Activated CD4-positive, CD25-positive, alpha-beta regulatory T cell treated with anti-CD3 and anti-CD28 coated beads, Interleukin-2, amount 50 U/mL, for 24 hours (primary cell): Measurements from ENCODE around the gene CDH20.

ENCODE experiments used
- ATAC-seq, 2 donors: fragments of 150-1000 bp; cut with Tn5 transposase; one replicate each; pipeline ENCODE4 v1.10.0; 2021; ENCODE audit warnings: mild to moderate bottlenecking in 1 of 2, moderate library complexity in 1 of 2

The CDH20 gene

DNA sequence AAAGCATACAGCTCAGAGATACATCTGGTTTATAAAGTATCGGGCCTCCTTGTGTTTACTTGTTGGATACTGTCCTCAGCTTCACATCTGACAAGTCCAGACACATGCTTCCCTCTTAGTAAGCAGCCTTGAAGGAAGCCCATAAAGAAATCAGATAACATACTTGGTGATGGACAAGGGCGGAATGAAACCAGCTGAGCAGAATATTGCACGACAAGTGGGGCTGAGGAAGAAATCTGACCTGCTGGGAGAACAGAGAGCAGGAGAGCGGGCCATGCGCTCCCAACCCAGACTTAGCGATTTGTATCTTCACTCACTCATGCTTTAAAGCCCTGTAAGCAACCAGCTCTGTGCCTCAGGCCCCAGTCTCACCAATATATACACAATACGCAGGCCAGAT lies 208.4 kb downstream of the CDH20 start:
- ATAC-seq: no peak

DNA sequence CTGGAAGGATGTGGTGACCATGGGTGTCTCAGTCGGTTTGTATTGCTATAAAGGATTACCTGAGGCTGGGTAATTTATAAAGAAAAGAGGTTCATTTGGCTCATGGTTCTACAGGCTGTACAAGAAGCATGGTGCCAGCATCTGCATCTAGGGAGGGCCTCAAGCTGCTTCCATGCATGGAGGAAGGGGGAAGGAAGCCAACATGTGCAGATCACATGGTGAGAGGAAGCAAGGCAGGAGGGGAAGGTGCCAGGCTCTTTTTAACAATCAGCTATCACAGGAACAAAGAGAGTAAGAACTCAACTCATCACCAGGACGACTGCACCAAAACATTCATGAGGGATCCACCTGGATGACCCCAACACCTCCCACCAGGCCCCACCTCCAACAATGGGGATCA lies 209.4 kb downstream of the CDH20 start:
- ATAC-seq: no peak

DNA sequence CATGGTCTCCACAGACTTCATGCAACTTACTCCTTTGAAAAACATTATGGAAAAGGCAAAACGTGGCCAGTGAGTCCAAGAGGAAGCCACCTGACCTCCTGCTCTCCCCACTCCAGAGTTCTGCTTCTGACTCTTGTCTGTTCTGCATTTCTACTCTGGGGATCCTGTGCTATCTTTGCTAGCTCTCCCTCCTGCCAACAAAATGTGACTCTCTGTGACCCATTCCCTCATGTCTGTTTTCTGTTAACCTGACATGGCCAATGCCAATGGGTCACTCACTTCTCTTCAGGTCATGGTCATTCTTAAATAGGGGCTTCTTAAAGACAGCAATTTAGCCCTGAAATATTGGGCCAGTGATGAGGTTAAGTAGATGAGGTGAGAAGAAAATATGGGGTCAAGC lies 210.3 kb downstream of the CDH20 start:
- ATAC-seq: no peak

GRCh38 chr18:61544178-61544577 lies 210.9 kb downstream of the CDH20 start:
- no peak for ATAC-seq

- no peak for ATAC-seq
Measured at GRCh38 chr18:61545281-61546245, 212.3 kb downstream of the CDH20 start.

DNA sequence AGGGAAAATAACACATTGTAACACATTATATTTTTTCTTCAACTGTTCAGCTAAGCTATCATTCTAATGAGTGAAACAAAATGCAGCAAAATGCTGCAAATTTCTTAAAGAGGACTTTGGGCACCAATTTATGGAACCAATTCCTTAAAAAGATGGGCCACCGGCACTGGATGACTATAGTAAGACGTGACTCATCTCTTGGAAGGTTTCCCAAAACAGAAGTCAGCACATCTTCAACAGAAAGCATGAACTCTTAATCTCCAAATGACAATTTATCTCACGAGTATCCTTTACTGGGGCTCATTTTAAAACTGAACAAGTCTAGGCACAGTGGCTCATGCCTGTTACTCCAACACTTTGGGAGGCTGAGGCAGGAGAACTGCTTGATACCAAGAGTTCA lies 213.4 kb downstream of the CDH20 start:
- no peak for ATAC-seq

DNA sequence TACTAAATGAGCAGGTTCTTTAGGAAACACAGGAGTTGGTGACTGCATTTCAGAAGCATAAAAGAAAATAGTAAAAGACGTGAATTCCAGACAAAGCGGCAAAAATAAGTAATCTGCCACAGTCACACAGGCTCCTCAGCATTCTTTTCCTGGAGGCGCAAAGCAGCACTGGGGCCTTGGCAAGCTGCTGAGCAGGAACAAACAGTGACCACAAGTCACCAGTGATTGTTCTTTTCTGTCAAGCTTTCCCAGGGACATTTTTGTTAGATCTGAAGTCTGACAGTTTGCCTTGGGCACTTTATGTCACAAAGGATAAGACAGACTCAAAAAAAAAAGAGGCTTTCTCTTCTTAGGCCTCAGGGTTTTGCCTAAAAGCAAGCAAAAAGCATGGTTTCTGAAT lies 216.2 kb downstream of the CDH20 start:
- ATAC-seq: no peak

DNA sequence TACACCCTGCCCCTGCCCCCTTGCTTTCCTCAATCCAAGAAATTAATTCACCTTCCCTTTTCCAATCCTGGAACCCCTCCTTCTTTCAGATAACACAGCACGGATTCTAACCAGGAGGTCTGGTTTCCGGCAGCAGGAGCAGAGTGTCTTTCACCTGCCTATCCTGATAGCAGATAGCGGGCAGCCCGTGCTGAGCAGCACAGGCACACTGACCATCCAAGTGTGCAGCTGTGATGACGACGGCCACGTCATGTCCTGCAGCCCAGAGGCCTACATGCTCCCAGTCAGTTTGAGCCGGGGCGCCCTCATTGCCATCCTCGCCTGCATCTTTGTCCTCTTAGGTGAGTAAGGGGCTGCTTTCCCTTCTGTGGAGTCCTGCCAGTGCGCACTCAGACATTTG lies 216.7 kb downstream of the CDH20 start:
- no peak for ATAC-seq

GRCh38 chr18:61551586-61551985 lies 218.4 kb downstream of the CDH20 start:
- no peak for ATAC-seq

DNA sequence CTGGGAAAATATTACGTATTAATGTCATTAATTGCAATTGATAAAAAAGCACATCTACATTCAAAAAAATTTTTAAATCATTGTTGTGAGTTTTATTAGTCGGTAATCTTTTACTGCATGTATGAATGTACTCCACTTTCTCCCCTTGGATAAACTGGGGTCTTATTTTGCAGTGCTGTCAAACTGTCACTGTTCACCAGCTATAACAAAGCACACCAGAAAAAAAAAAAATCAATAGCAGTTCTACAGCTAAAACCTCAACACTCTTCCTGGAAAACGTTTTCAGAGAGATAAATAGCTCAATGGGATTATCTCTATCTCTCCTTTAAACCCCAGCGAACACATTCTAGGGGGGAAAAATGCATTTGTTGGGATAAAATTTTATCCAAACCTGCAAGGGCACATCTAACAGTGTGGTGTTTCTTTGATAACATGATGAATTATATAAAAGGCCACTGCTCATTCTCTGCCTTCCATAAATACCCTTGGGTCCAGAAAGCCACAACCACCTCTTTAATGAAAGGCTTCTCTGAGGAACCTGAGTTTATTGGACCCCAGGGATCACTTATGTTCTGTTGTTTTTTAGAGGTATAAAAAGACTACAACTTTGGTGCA lies 219.9 kb downstream of the CDH20 start:
- no peak for ATAC-seq

DNA sequence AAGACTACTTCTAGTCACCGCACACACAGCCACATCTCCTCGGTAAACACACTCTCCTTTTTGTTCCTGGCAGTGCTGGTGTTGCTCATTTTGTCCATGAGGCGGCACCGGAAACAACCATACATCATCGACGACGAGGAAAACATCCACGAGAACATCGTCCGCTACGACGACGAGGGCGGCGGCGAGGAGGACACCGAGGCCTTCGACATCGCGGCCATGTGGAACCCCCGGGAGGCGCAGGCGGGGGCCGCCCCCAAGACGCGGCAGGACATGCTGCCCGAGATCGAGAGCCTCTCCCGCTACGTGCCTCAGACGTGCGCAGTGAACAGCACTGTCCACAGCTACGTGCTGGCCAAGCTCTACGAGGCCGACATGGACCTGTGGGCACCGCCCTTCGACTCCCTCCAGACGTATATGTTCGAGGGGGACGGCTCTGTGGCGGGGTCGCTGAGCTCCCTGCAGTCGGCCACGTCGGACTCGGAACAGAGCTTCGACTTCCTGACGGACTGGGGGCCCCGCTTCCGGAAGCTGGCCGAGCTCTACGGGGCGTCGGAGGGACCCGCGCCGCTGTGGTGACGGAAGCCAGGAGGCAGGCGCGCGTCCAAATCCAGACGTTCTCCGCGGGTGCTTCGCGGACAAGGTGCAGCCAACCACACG lies 221.0 kb downstream of the CDH20 start:
- ATAC-seq: peak; percentile 44 to 45

DNA sequence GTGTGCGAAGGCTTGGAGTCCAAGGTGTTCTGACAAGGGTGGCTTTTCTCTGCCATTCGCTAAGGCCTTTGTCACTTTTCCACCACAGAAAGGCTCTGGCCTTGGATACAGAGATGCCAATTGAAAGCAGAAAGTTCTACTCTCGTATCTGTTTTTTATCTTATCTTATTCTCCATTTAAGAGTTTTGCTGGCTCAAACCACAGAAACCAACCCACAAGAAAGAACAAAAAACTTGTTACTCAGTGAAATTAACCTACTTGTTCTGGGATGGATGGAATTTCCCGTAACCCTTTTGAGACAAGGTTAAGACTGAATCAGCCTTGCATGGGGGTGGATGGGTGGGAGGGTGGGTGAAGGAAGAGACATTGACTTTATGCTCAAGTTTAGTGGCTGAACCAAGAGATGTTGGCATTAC lies 221.7 kb downstream of the CDH20 start:
- ATAC-seq: peak; percentile 17 to 23

DNA sequence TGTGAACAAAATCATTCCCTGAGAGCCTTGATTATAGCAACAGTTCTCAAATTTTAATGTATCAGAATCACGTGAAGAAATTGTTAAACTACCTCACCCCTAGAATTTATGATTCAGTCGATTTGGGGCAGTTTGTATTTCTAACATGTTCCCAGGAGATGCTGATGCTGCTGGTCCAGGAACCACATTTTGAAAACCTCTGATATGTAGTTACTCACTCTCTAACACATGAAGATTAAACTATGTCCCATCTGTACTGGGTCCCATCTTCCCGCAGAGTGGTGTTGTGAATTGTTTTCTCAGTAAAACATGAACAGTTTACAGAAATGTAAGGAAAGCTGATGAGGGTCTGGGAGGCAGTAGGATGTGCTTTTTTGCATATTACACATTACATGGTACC lies 223.1 kb downstream of the CDH20 start:
- no peak for ATAC-seq

GRCh38 chr18:61556862-61557261 lies 223.6 kb downstream of the CDH20 start:
- no peak for ATAC-seq

GRCh38 chr18:61569176-61569892 lies 236.1 kb downstream of the CDH20 start:
- ATAC-seq: no peak

- no peak for ATAC-seq
Measured at GRCh38 chr18:61570070-61570469, 236.8 kb downstream of the CDH20 start.

DNA sequence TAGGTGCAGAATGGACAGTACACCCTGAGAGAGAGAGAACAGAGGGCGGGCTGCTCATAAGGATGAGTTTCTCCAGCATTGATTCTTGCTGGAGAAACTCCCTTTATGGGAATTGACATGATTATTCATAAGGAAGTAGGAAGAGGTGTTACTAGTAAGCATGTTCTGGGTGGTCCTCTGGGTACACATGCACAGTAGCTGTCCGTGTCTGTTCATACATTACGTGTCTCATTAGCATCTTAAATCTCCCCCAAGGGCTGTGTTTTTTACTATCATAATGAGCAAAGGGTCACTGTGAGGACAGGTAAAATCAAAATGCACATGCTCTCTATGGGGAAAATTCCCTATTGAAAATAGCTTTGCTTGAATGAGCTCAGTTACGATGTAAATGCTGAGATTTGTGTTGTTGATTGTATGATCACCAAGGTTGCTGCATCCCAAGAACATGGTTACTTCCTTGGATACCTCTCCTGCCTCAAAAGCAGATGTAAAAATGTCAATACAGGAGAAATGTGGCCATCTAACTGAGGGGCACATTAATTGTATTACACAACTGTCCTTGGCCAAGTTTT lies 238.9 kb downstream of the CDH20 start:
- ATAC-seq: no peak

GRCh38 chr18:61572871-61573270 lies 239.6 kb downstream of the CDH20 start:
- no peak for ATAC-seq

DNA sequence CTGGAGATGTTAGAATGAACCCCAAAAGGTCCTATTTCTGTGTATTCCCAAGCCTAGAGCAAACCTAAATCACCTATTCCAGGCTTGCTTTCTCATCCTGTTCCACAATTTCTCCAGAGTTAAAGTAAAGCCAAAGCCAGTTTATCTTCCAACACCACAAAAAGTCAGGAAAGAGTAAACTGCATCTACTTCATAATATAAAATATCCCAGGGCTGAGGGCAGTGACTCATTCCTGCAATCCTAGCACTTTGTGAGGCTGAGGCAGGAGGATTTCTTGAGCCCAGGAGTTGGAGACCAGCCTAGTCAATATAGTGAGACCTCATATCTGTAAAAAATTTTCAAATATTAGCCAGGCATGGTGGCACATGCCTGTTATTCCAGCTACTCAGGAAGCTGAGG lies 241.4 kb downstream of the CDH20 start:
- ATAC-seq: no peak

- no peak for ATAC-seq
Measured at GRCh38 chr18:61575419-61575818, 242.2 kb downstream of the CDH20 start.

DNA sequence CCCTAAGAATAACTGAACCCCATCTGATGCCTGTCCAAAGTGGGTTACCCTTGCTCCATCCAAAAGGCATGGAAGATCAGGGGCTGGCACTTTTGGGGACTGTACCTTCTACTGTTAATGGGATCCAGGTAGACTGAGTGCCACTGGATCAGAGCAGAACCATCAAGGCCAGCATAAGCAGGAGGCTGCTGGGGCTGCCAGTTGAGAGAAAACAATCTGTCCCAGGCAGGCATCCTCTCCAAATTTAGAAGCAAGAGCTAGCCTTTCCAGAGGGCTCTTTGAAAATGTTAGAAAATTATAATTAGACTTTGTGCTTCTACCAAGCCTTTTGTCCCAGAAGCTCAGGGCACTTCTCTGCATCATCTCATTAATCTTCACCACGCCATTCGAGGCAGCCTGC lies 245.6 kb downstream of the CDH20 start:
- ATAC-seq: no peak

GRCh38 chr18:61579581-61579980 lies 246.4 kb downstream of the CDH20 start:
- no peak for ATAC-seq

DNA sequence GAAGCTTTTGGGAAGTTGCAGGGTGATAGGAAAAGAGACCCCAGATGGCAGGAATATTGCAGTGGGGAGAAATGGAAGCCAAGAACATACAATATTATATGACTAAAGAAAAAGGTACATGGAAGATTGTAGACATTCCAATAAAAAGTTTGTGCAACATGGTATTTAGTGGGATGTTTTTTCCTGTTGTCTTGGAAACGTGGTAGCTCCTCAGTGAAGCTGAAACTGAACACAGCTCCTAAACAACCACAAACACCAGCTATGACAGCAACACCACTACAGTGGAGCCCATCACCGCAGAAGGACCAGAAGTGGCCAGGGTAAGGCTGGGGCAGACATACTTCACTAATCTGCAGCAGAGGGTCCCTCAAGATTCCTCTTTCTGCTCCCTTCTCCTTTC lies 246.8 kb downstream of the CDH20 start:
- no peak for ATAC-seq
